Measurements from ENCODE around the gene BRD7. TPM values are rescaled to one million over a fixed set of nuclear protein-coding genes. Genes with fewer than 3 reads are reported as not detected.
A peak's percentile ranks its signal among the peaks of the same experiment; 100 is the strongest.

BRD7 gene
- total and polyA plus RNA-seq, 10 donors = 39.2 to 69.7 (median 53.4) TPM

GRCh38 chr16:50311891-50312501, 56.8 kb downstream of the BRD7 start:
- Histone ChIP-seq H3K4me3 (no peak overlapping the region), H3K36me3 (peaks cover 4 to 100% (median 75%) of the 10 kb centered on the region in 6 donors), H3K27me3 (replicated peaks in 1 of 7) (no peaks in the 10 kb centered on the region), H3K27ac (peak overlapping the region in 1 of 8 donors; percentile 62), H3K4me1 (peaks cover 0 to 45% (median 21%) of the 10 kb centered on the region in 6 donors), H3K9me3 (no peaks in the 10 kb centered on the region)
- peak; percentile 67 for DNase-seq
- intact Hi-C loops (cut with DNase I; ENCODE audit: low total_unique reads) = no loop called here
- WGBS, 5 donors = 89 to 94% (median 90%) methylated on average over 21 to 22 of the region's 22 CpGs
- TF ChIP-seq POLR2AphosphoS5 (IDR thresholded peaks at IDR 0.05) = peak; percentile 12 to 68 (median 36)
- TF ChIP-seq POLR2A (IDR thresholded peaks at IDR 0.05) = no peak
- no peak for TF ChIP-seq CTCF (IDR thresholded peaks at IDR 0.05 in 8 of 11, conservative IDR thresholded peaks at IDR 0.05 in 3 of 11)

GRCh38 chr16:50311134-50311528, 57.7 kb downstream of the BRD7 start:
- no peaks in the 10 kb centered on the region for H3K9me3 ChIP-seq
- DNase-seq = peak; percentile 53
- no peak overlapping the region for H3K27ac ChIP-seq
- WGBS, 5 donors = 86 to 93% (median 88%) methylated on average over 4 of the region's 4 CpGs
- intact Hi-C loops (cut with DNase I; ENCODE audit: low total_unique reads) = no loop called here
- TF ChIP-seq CTCF (IDR thresholded peaks at IDR 0.05 in 8 of 11, conservative IDR thresholded peaks at IDR 0.05 in 3 of 11) (no peak), POLR2A (IDR thresholded peaks at IDR 0.05) (no peak), POLR2AphosphoS5 (IDR thresholded peaks at IDR 0.05) (no peak)
- no peak overlapping the region for H3K4me3 ChIP-seq
- peaks cover 4 to 100% (median 71%) of the 10 kb centered on the region in 6 donors for H3K36me3 ChIP-seq
- H3K4me1 ChIP-seq = peaks cover 0 to 49% (median 21%) of the 10 kb centered on the region in 6 donors
- no peaks in the 10 kb centered on the region for H3K27me3 ChIP-seq (replicated peaks in 1 of 7)

GRCh38 chr16:50310308-50311133, 58.3 kb downstream of the BRD7 start:
- Histone ChIP-seq H3K27me3 (replicated peaks in 1 of 7) (no peaks in the 10 kb centered on the region), H3K27ac (peak overlapping the region in 1 of 8 donors; percentile 54)

More at GRCh38 chr16:50310308-50311133, 58.3 kb downstream of the BRD7 start:
- peaks cover 0 to 49% (median 21%) of the 10 kb centered on the region in 6 donors for H3K4me1 ChIP-seq
- intact Hi-C loops (cut with DNase I; ENCODE audit: low total_unique reads) = no loop called here
- no peak overlapping the region for H3K4me3 ChIP-seq
- no peaks in the 10 kb centered on the region for H3K9me3 ChIP-seq
- WGBS, 5 donors = 78 to 83% (median 81%) methylated on average over 13 to 18 of the region's 18 CpGs
- H3K36me3 ChIP-seq = peaks cover under 1 to 100% (median 71%) of the 10 kb centered on the region in 6 donors
- peak; percentile 76 for DNase-seq
- TF ChIP-seq CTCF (IDR thresholded peaks at IDR 0.05 in 8 of 11, conservative IDR thresholded peaks at IDR 0.05 in 3 of 11) (no peak), POLR2AphosphoS5 (IDR thresholded peaks at IDR 0.05) (peak; percentile 36 to 73 (median 44))
